NCI-H2196 treated with DMSO at 0.1 percent for 48 hours (cell line): ENCODE measurements around the gene MIA2.
"Not testable (repeated sequence)": the region's sequence is repeated elsewhere in the genome, so short reads cannot be mapped to it uniquely, and the experiment has no call there.

ENCODE experiments used
- DNase-seq: peaks from one replicate; lab custom pipeline; 2025; ENCODE audit not compliant: unreplicated experiment; lab: John Stamatoyannopoulos, UW

Gene MIA2, protein sequence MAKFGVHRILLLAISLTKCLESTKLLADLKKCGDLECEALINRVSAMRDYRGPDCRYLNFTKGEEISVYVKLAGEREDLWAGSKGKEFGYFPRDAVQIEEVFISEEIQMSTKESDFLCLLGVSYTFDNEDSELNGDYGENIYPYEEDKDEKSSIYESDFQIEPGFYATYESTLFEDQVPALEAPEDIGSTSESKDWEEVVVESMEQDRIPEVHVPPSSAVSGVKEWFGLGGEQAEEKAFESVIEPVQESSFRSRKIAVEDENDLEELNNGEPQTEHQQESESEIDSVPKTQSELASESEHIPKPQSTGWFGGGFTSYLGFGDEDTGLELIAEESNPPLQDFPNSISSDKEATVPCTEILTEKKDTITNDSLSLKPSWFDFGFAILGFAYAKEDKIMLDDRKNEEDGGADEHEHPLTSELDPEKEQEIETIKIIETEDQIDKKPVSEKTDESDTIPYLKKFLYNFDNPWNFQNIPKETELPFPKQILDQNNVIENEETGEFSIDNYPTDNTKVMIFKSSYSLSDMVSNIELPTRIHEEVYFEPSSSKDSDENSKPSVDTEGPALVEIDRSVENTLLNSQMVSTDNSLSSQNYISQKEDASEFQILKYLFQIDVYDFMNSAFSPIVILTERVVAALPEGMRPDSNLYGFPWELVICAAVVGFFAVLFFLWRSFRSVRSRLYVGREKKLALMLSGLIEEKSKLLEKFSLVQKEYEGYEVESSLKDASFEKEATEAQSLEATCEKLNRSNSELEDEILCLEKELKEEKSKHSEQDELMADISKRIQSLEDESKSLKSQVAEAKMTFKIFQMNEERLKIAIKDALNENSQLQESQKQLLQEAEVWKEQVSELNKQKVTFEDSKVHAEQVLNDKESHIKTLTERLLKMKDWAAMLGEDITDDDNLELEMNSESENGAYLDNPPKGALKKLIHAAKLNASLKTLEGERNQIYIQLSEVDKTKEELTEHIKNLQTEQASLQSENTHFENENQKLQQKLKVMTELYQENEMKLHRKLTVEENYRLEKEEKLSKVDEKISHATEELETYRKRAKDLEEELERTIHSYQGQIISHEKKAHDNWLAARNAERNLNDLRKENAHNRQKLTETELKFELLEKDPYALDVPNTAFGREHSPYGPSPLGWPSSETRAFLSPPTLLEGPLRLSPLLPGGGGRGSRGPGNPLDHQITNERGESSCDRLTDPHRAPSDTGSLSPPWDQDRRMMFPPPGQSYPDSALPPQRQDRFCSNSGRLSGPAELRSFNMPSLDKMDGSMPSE (N-terminal part only)

DNA sequence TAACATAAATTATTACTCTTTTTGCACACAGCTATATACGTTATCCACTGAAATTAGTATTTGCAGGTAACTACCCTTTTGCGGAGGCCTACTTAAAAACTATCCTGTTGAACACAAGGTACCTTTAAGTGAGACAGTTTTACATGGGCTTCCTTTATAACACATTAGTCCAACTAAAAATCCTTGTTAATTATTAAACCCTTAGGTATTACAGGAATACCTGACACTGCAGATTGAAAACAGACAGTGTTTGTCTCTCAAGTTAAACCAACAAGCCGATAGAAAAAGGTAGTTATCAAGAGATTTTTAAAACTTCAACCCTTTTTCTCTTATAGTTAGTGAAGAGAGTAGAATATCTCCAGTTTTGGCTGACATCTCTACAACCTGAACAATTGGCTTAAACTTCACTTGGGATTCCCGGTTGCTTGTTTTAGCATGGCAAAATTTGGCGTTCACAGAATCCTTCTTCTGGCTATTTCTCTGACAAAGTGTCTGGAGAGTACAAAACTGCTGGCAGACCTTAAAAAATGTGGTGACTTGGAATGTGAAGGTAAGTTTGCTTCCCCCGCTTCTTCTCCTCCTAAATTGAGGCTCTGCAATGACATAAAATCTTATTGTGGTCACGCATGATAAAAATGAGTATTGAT is at the start of gene MIA2:
Gene MIA2 (plus strand): TSS at position 236 of the 647 bp plus-strand sequence. CDS start 200 bp downstream, at position 436.
- no peak for DNase-seq

DNA sequence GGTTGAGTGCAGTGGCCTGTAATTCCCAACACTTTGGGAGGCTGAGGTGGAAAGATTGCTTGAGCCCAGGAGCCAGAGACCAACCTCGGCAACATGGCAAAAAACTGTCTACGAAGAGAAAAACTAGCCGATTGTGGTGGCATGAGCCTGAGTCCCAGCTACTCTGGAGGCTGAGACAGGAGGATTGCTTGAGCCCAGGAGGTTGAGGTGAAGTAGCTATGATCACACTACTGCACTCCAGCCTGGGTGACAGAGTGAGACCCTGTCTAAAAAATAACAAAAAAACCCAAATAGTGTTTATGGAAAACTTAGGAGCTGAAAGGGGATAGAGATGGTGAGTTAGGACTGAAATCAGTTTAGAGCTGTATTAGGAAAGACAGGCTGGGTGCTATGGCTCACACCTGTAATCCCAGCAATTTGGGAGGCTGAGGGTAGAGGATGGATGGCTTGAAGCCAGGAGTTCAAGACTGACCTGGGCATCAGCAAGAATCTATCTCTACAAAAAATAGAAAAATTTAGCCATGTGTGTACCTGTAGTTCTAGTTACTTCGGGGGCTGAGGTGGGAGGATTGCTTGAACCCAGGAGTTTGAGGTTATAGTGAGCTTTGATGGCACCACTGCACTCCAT is 49.0 kb upstream of the MIA2 start:
- no peak for DNase-seq

DNA sequence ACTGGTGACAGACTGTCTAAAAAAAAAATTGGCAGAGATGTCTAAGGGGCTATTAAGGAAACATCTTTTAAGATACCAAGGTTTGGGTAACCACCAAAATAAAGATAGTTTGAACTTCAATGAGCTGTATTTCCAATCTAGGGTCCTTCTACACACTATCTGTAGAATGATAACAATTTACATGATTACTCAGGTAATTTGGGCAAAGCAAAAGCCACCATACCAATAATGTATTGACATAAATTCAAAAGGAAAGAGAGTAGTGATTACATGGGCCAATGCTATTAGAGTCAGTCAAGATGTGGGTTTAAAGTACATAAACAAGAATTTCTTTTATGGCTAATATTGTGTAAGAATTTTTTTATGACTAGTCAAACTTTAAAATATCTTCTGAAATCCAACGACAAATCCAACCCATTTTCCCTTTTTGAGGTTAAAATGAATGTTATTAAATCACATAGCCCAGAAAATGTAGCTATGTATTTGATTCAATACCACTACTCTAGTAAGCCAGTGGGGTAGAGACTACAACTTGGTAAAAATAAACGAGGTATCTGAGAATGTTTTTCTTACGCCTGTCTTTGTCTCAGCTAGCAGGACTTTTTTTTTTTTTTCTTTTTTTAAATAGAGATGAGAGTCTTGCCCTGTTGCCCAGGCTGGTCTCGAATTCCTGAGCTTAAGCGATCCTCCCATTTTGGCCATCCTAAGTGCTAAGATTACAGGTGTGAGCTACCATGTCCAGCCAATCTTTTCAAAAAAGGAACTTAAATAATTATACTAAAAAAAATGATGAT is 48.3 kb upstream of the MIA2 start:
- no peak for DNase-seq

DNA sequence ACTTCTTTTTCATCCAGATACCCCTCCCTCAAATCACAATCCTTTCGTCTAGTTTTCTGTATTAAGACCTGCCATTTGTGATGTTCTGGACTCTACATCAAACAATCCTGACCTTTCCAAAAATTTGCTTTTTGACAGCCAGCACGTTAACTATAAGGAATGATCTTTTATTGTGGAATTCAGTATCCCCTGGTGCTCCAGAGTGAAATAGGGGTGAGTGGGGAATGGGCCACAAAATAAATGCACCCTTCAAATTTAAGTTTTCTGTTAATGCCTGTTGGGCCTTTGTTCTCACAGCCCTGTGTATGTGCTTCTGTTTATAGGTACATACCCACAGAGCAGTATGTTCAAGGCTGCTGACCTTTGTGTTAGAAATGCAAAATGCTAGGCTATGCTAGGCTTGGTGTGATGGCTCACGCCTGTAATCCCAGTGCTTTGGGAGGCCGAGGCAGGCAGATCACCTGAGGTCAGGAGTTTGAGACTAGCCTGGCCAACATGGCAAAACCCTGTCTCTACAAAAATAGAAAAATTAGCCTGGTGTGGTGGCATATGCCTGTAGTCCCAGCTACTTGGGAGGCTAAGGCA is 46.7 kb upstream of the MIA2 start:
- no peak for DNase-seq

DNA sequence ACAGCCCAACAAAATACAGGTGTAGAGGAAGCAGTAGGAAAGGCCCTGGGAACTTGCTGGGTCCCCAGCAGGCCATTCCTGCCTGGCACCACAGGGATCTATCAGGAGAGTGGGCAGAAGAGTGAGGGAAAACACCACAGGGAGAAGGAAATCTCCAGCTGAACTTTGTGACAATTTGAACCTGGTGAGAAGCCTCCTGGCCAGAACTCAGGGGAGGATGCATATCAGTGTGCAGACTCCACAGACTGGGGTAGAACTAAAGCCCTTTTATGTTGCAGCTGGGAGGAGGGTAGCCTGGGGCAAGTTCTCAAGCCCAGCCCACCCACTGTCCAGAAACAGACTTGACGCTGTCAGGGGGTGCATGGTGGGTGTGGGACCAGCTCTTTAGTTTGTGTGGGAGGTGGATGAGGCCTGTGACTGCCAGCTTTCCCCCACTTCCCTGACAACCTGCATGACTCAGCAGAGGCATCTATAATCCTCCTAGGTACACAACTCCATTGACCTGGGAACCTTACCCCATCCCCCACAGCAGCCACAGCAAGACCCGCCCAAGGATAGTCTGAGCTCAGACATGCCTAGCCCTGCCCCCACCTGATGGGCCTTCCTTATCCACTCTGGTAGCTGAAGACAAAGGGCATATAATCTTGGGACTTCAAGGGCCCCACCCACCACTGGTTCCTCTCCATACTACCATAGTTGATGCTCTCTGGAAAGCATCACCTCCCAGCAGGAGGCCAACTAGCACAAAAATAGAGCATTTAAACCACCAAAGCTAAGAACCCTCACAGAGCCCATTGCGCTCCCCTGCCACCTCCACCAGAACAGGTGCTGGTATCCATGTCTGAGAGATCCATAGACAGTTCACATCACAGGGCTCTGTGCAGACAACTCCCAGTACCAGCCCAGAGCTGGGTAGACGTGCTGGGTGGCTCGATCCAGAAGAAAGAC is 29.8 kb upstream of the MIA2 start:
- DNase-seq: no peak

DNA sequence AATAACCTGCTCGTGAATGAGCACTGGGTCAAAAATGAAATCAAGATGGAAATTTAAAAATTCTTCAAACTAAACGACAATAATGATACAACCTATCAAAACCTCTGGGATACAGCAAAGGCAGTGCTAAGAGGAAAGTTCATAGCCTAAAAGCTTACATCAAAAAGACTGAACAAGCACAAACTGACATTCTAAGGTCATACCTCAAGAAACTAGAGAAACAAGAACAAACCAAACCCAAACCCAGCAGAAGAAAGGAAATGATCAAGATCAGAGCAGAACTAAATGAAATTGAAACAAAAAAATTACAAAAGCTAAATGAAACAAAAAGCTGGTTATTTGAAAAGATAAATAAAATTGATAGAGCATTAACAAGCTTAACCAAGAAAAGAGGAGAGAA is 26.3 kb upstream of the MIA2 start:
- not testable (repeated sequence) for DNase-seq

DNA sequence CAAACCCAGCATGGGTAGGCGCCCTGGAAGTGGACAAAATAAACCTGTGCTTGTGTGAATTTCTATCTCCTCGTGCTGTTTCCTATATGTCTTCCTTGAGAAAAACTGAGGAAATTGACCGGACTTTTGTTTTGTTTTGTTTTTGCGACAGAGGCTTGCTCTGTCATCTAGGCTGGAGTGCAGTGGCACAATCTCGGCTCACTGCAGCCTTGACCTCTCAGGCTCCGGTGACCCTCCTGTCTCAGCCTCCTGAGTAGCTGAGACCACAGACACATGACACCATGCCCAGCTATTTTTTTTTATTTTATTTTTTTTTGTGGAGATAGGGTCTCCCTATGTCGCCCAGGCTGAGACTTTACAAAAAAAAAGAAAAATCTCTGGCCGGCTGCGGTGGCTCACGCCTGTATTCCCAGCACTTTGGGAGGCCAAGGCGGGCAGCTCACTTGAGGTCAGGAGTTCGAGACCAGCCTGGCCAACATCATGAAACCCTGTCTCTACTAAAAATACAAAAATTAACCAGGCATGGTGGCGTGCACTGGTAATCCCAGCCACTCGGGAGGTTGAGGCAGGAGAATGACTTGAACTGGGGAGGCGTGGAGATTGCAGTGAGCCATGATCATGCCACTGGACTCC is 22.5 kb upstream of the MIA2 start:
- DNase-seq: no peak

DNA sequence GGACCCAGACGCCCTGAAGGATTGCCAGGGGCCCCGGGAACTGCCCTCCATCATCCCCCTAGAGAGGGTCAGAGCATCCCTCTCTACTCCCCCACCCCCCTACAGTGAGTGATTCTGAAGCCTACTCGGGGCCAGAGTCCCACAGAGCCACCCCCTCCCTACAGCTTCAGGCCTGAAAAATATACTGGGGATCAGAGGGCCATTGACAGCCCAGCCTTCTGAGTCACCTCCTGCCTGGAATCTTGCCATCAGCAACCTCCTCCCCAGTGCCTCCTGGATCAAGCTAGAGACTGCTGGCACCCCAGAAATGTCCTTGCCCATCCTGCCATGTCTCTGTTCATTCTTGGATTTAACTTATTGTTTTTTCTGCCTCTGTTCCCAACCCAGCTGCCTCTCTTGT is 21.7 kb upstream of the MIA2 start:
- no peak for DNase-seq

DNA sequence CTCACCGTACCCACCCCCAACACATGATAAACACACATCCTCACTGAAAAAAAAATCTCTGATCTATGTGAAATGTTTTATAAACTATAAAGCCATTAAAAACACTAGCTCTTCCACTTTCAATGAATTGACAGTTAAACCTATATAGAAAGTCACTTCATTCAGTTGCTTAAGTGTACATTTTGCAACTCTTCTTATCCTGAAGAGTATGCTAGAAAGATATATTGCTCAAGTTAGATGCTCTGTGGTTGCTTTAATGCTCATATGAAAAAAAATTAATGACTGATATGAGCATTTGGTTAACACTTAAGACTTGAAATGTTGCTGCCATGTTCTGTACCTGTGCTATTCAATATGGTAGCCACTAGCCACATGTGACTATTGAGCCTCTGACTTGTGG is 21.0 kb upstream of the MIA2 start:
- no peak for DNase-seq

DNA sequence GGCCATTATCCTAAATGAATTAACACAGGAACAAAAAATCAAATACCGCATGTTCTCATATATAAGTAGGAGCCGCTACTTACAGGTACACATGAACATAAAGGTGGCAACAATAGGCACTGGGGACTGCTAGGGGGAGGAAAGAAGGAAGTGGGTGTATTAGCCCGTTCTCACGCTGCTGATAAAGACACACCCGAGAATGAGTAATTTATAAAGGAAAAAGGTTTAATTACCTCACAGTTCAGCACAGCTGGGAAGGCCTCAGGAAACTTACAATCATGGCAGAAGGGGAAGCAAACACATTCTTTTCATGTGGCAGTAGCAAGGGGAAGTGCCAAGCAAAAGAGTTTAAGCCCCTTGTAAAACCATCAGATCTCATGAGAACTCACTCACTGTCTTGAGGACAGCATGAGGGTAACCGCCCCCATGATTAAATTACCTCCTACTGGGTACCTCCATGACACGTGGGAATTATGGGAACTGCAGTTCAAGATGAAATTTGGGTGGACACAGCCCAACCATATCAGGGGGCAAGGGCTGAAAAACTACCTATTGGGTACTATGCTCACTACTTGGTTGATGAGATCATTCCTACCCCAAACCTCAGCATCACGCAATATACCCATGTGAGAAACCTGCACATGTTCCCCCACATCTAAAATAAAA is 16.4 kb upstream of the MIA2 start:
- no peak for DNase-seq

DNA sequence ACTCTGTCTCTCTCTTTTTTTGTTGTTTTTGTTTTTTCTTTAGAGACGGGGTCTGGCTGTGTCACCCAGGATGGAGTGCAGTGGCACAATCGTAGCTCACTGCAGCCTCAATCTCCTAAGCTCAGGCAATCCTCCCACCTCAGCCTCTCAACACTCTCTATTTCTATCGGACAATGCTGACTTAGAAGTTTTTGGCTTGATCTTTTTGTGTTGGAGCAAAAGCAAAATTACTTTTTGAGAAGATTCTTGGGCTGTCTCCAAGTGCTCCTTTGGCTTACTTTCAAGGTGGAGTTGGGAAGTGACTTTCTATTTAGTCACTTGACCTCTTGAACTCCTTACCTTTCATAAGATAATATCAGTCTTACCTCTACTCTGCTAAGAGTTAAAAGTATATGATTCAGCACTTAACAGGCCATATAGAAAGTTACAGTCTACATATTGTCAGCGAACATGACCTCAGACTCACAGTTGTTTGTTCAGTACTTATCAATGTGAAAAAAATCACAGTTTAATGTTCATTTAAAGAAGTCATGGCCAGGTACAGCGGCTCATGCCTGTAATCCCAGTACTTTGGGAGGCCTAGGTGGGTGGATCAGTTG is 15.4 kb upstream of the MIA2 start:
- DNase-seq: no peak

DNA sequence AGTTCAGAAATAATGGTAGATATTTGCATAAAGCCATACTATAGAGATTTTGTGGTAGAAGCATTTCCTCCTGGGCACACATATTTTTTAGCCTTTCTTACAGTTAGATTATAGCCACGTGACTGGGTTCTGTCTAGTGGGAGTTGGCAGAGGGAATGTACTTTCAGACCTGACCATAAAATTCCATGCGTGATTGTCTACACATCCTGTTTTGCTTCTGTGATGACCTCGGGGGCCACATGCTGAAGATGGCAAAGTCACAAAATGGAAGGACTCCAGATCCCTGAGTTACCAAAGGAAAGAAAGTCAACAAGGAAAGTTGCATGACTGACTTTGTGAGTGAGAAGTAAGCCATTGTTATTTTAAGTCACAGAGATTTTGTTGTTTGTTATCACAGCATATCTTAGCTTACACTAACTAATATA is 14.6 kb upstream of the MIA2 start:
- no peak for DNase-seq

DNA sequence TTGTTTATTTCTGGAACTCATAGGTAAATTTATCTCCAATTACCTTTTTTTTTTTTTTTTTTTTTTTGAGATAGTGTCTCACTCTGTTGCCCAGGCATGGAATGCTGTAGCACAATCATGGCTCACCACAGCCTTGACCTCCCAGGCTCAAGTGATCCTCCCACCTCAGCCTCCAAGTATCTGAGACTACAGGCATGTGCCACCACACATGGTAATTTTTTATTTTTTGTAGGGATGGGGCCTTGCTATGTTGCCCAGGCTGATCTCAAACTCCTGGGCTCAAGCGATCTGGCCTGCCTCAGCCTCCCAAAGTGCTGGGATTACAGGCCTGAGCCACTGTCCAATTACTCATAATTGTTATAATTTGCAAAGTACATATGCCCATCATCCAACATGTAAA is 13.2 kb upstream of the MIA2 start:
- DNase-seq: not testable (repeated sequence)

DNA sequence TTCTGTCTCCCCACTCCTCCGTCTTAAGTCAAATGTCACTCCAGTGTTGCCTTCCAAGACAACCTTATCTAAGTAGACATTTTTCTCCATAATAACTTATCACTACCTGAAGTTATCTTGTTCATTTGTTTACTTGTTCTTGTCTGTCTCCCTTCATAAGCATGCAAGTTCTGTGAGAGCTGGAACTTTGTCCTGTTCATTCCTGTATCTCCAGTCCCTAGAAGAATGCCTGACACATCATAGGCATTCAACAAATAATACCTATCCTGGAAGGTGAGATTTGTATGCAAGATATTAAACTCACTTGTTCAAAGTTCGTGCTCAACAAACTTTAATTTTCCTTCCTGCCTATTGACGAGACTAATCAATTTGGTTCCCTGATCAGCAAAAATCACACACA is 5.7 kb upstream of the MIA2 start:
- no peak for DNase-seq

DNA sequence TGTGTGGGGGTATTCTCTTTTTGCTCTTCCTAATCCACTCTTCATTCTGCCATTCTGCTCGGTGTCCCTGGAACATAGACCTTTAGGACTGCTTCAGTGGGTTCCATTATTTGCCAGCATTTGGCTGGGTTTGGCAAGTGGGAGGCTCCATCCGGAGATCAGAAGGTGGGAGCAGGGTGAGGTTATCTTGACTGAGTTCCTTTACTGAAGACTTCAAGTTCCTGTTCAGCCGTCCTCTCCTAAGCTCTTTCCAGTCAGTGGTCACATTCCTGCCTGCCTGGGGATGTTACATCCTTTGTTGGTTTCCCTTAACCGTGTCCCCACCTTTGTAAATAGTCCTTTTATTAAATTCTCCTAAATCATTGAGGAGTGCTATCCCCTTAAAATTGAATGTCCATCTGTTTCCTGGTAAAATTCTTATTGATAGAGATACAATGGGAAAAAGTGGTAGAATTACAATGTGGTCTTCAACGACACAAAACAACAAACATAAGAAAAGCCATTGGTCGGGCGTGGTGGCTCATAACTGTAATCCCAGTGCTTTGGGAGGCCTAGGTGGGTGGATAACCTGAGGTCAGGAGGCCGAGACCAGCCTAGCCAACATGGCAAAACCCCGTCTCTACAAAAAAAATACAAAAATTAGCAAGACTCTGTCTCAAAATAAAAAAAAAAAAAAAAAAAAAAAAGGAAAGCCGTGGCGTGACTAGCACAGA is 5.0 kb upstream of the MIA2 start:
- DNase-seq: no peak

DNA sequence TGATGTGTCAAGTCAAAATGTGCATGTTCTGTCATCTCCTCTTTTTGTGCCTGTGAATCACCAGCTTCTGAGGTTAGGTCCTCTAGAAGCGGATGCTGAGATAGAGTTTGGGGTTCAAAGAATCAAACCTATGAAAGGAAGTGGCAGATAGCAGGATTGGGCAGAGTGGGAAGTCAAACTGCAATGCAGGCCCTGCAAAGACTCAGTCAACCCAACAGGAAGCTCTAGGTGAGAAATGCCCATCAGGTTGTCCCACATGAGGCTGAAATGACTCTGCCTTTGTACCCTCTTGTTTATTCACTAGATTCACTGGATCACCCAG is 4.5 kb upstream of the MIA2 start:
- DNase-seq: no peak
